Measurements from ENCODE around the gene RPS6KA2.

Gene RPS6KA2

GRCh38 chr6:166599205-166599604, 27.8 kb downstream of the RPS6KA2 start:
- DNase-seq (ENCODE audit: low read depth, low spot score): no peak

GRCh38 chr6:166598441-166599138, 28.5 kb downstream of the RPS6KA2 start:
- H3K4me3 ChIP-seq (ENCODE audit: low read length): no peak overlapping the region
- no peak for DNase-seq (ENCODE audit: low read depth, low spot score)

More at GRCh38 chr6:166599205-166599604, 27.8 kb downstream of the RPS6KA2 start:
- no peak overlapping the region for H3K4me3 ChIP-seq (ENCODE audit: low read length)

GRCh38 chr6:166597711-166598440, 29.2 kb downstream of the RPS6KA2 start:
- no peak for DNase-seq (ENCODE audit: low read depth, low spot score)
- H3K4me3 ChIP-seq (ENCODE audit: low read length): no peak overlapping the region

- no peak for DNase-seq (ENCODE audit: low read depth, low spot score)
- no peak overlapping the region for H3K4me3 ChIP-seq (ENCODE audit: low read length)
Observed at GRCh38 chr6:166596776-166597507, 30.1 kb downstream of the RPS6KA2 start.

GRCh38 chr6:166595949-166596348, 31.1 kb downstream of the RPS6KA2 start:
- no peak overlapping the region for H3K4me3 ChIP-seq (ENCODE audit: low read length)
- DNase-seq (ENCODE audit: low read depth, low spot score): no peak

GRCh38 chr6:166595061-166595780, 31.8 kb downstream of the RPS6KA2 start:
- no peak for DNase-seq (ENCODE audit: low read depth, low spot score)
- H3K4me3 ChIP-seq (ENCODE audit: low read length): no peak overlapping the region

- no peak overlapping the region for H3K4me3 ChIP-seq (ENCODE audit: low read length)
- DNase-seq (ENCODE audit: low read depth, low spot score): no peak
Observed at GRCh38 chr6:166592821-166593220, 34.2 kb downstream of the RPS6KA2 start.

GRCh38 chr6:166591961-166592520, 35.0 kb downstream of the RPS6KA2 start:
- no peak for DNase-seq (ENCODE audit: low read depth, low spot score)
- H3K4me3 ChIP-seq (ENCODE audit: low read length): no peak overlapping the region

GRCh38 chr6:166591026-166591425, 36.0 kb downstream of the RPS6KA2 start:
- no peak overlapping the region for H3K4me3 ChIP-seq (ENCODE audit: low read length)
- DNase-seq (ENCODE audit: low read depth, low spot score): no peak

GRCh38 chr6:166589786-166590574, 37.1 kb downstream of the RPS6KA2 start:
- no peak for DNase-seq (ENCODE audit: low read depth, low spot score)
- no peak overlapping the region for H3K4me3 ChIP-seq (ENCODE audit: low read length)

- DNase-seq (ENCODE audit: low read depth, low spot score): no peak
- H3K4me3 ChIP-seq (ENCODE audit: low read length): no peak overlapping the region
Observed at GRCh38 chr6:166589337-166589731, 37.7 kb downstream of the RPS6KA2 start.

- no peak overlapping the region for H3K4me3 ChIP-seq (ENCODE audit: low read length)
- DNase-seq (ENCODE audit: low read depth, low spot score): no peak
Observed at GRCh38 chr6:166588691-166589336, 38.2 kb downstream of the RPS6KA2 start.

GRCh38 chr6:166587631-166588413, 39.2 kb downstream of the RPS6KA2 start:
- no peak for DNase-seq (ENCODE audit: low read depth, low spot score)
- H3K4me3 ChIP-seq (ENCODE audit: low read length): no peak overlapping the region

- no peak within 1 kb of the TSS for H3K4me3 ChIP-seq (ENCODE audit: low read length)
- peak; percentile 41 for DNase-seq (ENCODE audit: low read depth, low spot score)
Observed at GRCh38 chr6:166586424-166587156, 40.5 kb downstream of the RPS6KA2 start, which contains the start of gene RAMACL. Gene RAMACL, minus strand, starts transcription at chr6:166586678. Its CDS starts 201 bp downstream, at chr6:166586477.

GRCh38 chr6:166584853-166585429, 42.1 kb downstream of the RPS6KA2 start:
- no peak for DNase-seq (ENCODE audit: low read depth, low spot score)
- no peak overlapping the region for H3K4me3 ChIP-seq (ENCODE audit: low read length)

GRCh38 chr6:166584155-166584554, 42.9 kb downstream of the RPS6KA2 start:
- H3K4me3 ChIP-seq (ENCODE audit: low read length): no peak overlapping the region
- no peak for DNase-seq (ENCODE audit: low read depth, low spot score)

Data from Jurkat, Clone E6-1 (cell line).